GM21381 (cell line): ENCODE results near the gene ZBTB44.

Experiments
- ATAC-seq: cut with Tn5 transposase; IDR thresholded peaks from one replicate; pipeline ENCODE4 v1.9.1; 2021; ENCODE audit warnings: mild to moderate bottlenecking, moderate library complexity; ENCODE audit not compliant: unreplicated experiment

ZBTB44 gene

DNA sequence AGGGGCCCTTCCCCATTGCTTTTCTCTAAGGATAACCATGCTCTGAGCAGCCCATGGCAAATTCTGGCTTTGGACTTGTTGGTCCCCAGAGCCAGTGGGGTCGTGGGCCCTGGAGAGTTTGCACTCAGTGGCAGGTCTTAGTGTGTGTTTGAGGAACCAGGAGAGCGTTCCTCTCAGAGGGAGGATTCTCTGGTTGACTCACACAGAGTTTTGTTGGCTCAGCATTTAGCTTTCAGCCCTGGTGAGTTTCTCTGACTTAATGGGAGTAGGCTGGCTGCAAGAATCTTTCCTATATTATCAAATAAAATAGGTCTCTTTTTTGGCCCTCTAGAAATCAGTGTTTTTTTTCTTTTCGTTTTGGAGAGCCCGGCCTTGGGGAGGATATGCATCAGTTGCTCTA is 134.2 kb downstream of the ZBTB44 start:
- no peak for ATAC-seq

GRCh38 chr11:130179396-130180306 is 135.1 kb downstream of the ZBTB44 start:
- no peak for ATAC-seq

- ATAC-seq = no peak
Measured at GRCh38 chr11:130178441-130179339, 136.0 kb downstream of the ZBTB44 start.

DNA sequence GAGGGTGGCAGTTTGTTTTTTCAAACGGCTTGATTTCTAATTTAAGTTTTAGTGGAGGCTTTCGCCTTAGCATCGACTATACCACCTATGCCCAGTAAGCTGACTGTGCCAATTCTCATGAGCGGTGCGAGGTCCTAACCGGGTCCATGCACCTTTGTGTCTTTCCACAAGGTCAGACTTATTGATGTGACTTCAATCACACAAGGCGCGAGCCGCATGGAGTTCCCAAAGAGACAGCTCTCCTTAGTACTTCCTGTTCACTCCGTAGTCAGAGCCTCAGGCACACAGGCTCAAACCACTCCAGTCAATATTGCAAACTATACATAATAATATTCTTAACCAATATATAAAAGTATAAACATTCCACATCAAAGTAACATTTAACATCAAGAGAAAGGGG is 136.9 kb downstream of the ZBTB44 start:
- no peak for ATAC-seq
